RKO (cell line): Measurements from ENCODE around the gene CRBN.

Source experiments
- DNase-seq: peaks from one replicate; pipeline ENCODE4 v3.0.0-alpha.2; 2016; ENCODE audit warnings: low spot score

Gene CRBN

DNA sequence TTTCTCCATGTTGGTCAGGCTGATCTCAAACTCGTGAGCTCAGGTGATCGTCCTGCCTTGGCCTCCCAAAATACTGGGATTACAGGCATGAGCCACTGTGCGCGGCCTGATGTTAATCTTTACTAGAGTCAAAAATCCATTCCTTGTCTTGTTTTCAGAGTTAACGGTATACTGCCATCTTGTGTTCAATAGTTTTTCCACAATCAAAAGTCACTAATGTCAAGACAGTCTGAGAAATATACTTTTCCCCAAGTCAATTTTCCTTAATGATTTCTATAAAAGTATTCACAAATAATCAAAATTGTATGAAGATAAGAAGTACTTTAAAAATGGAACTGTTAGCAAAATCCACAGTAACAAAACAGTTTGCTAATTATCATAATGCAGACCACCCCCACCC is 8.5 kb downstream of the CRBN start:
- DNase-seq = peak; percentile 57

DNA sequence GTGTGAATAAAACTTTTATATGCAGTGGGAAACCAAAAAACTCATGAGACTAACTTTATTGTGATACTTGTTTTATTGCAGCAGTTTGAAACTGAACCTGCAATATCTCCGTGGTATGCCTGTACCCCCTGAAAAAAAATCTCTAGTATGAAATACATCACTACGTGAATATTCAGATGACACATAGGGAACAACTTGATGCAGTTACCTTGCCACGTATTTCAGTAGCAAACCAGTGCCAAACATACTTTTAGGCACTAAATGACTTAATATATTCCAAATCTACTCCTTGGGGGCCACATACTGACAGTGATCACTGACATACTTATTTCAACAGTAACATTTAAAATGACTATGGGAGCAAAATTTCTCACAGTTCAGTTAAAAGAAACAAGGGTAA is 13.8 kb downstream of the CRBN start:
- no peak for DNase-seq

DNA sequence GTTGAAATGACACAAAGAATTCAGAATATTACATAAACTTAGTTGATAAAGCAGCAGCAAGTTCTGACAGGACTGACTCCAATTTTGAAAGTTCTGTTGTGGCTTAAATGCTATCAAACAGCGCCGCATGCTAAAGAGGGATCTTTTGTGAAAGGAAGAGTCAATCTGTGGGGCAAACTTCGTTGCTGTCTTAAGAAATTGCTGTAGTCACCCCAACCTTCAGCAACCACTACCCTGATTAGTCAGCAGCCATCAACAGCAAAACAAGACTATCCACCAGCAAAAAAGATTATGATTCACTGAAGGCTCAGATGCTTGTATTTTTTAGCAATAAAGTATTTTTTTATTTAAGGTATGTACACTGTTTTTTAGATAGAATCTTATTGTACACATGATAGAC is 14.2 kb downstream of the CRBN start:
- DNase-seq = no peak

DNA sequence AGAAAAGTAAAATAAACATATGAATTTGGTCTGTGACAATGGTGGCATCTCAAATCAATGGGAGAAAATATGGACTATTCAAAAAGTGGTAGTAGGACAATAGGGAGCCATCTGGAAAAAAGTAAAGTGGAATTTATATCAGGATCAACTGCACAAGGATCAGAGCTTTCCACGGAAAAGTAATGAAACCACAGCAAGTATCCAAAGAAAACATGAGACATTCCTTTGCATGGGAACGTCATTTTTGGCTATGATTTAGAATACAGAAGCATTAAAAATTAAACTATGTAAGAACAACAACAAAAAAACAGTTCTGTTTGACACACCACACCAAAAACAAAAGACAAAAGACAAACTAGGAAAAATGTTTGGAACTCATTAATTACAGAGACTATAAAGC is 18.7 kb downstream of the CRBN start:
- no peak for DNase-seq

DNA sequence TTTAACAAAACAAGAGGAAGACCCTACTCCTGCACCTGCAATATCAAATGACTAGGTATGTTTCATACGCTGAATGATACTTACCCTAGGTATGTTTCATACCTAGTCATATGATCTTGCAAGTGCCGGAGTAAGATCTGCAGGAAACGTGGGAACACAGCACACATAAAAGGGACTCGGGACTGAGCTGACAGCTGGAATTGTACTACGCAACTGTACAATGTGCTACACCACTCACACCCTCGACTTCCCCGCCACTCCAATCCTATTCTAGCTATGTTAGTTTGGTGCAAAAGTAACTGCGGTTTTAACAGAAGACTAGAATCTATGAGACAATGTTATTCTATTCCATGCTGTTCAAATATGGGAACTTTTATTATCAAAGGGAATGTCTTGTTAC is 22.0 kb downstream of the CRBN start:
- no peak for DNase-seq

DNA sequence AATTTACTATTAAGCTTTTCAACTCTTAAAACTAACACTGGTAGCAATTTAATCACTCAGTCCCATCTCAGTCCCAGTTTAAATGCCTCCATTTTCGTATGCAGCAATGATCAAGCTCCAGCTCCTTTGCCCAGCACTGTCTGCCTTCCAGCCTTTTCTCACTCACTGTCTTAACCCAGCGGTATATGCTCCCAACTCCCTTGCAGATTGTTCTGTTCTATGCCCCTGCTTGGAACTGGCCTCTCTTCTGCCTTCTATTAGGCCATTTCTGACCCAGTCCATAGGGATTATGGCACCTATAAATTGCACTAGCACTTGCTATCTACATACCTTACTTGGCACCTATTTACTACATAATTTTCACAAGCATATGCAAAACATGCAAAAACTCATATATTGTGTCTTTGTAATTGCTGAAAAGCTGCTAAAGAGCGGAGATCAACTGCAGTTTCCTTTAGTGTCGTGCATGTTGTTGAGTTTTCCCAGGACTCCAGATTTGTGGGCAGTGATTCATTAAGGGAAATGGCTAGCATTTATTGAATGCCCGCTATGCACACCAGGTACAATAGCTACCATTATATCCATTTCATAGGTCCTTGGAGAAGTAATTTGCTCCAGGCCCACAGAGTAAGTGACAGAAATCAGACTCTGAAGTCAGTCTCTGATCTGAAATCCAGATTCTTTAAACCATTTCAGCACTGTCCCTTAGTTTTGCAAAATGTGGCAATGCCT is 24.4 kb downstream of the CRBN start:
- DNase-seq = no peak

DNA sequence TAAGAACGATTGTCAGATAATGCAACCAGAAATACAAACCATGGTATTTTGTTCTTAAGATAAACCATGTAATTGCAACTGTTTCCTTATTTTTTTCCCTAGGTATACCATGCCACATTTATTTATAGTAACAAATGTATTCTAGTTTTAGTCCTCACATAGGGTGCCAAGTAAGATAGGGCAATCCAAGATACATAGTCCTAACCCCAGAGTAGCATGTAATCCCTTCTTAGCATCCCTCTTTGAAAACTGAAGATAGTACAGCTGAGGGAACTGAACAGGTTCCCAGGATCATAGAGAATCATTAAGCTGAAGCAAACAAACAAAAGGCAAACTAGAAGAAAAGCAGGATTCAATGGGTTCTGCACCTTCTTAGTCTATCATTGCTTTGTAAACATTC is 28.0 kb downstream of the CRBN start:
- no peak for DNase-seq

DNA sequence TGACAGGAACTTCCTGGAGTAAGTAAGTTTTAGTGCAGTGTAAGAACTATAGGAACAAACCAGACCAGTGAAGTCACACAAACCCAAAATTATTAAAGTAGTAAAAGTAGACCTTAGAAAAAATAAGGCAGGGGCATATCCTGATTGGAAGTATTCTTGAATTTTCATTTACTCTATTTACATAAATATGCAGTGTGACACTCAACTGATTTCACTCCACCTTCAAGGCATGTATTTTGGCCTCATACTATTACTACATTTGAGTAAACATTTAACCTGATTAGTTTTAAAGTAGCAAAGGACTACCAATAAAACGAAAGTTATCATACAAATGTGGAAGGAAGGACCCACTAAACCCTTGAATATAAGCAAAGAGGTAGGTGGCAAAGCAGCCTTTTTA is 29.9 kb downstream of the CRBN start:
- DNase-seq = no peak

DNA sequence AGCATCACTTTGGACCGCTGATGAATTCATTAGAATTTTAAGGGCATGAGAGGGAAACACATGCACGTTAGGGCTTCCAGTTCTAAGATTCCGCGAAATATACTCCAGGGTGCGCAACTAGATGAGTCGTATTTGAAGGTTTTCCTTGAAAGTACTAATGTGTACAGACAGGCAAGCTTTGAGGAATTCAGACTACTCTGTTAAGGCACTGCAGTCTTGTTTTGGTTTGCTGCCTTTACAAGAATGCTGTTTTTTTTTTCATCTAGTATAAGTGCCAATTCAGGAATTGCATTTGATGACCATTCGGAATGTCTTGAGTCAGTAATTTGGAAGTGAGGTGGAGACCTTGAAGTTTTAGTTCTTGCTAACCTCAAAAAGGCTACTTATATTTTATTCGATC is 33.7 kb downstream of the CRBN start:
- DNase-seq = no peak

DNA sequence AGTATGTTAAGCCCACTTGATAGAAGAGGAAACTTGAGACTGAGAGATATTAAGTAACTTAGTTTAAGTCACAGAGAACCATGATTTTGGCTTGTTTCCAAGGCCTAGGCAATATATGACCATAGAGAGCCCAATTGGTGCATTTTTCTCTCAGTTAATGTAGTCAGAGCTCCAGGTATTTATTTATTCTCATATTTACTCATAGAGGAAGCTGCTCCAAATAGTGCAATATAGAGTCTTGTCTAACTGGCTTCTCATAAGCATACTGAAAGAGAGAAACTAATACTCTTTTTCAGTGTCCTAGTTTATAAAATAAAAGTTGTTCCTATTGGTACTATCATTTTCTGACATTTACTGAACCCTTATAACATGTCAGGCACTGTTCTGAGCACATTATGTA is 37.6 kb downstream of the CRBN start:
- no peak for DNase-seq

DNA sequence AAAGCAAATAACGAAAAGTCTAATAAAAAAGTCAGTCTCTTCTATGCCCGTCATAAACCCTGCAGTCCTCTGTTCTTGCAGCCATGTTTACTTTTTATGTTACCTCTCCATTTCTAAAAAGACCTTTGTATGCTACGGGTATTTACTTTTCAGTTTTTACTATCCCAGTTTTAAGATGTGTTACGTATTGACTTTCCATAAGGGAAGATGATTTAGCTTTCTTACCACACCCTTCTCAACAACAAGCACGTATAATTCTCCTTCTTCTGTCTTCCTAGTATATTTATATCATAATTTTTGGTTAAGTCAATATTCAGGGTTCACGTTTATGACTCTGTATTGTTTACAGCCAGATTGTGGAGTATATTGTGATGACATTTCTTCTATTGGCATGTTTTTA is 42.0 kb downstream of the CRBN start:
- DNase-seq = no peak

DNA sequence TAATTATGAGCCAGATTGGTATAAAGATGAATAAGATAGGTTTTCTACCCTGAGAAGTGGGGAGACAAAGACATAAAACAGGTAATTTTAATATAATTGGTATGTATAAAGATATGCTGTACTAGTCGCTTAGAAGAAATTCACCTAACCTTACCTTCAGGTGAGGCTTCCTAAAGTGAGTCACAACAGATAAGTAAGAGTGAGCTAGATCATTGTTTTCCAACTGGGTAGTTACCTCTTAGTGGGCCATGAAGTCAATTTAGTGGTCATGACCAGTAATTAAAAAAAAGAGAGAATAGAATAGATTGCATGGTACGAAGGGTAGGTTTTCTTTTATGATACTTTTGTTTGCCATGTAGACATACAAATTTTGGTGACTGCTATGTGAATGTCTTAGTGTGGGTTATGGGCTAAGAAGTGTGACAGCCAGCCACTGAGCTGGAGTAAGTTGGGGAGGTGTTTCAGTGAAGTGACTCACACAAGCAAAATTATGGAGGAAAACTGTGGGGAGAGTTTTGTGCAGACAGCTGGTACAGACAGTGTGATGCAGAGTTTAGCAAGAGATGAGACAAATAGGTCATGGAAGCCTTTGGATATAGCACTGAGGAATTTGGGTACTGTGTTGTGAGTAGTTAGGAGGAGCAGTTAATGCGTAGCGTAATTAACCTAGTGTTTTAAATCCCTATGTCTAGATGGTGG is 44.6 kb downstream of the CRBN start:
- peak; percentile 30 for DNase-seq

DNA sequence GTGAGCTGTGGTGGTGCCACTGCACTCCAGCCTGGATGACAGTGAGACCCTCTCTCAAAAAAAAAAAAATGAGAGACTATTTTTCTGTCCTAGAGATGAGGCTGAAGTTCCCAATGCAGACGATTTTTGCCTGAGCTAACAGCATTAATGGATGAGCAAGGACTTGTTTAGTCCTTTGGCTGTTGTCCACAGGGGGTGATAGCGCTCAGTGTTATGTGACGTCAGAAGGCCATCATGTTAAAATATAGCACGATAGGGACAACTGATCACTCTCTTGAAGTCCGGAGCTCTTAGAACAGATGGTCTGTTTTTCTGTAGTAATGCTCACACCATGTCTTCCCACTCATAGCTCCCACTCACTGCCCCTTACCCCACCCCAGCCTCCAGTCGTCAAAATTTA is 46.0 kb downstream of the CRBN start:
- DNase-seq = no peak

DNA sequence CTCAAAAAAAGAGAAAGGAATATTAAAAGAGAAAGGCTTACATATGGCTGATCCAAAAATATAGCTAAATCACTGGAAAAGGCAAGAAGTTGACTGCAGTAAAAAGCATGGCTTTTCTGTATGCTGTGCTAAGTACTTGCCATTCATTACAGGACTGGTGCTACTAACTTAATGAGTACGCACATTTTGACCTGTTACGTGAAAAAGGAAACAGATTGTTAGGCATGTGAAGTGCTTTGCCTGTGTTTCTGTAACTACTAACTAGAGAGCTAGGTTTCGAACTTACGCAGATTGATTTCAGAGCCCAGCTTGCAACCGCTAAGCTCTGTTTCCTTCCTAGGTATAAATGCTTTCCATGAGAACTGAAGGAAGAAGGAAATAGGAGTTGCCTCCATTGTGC is 49.9 kb downstream of the CRBN start:
- DNase-seq = no peak

DNA sequence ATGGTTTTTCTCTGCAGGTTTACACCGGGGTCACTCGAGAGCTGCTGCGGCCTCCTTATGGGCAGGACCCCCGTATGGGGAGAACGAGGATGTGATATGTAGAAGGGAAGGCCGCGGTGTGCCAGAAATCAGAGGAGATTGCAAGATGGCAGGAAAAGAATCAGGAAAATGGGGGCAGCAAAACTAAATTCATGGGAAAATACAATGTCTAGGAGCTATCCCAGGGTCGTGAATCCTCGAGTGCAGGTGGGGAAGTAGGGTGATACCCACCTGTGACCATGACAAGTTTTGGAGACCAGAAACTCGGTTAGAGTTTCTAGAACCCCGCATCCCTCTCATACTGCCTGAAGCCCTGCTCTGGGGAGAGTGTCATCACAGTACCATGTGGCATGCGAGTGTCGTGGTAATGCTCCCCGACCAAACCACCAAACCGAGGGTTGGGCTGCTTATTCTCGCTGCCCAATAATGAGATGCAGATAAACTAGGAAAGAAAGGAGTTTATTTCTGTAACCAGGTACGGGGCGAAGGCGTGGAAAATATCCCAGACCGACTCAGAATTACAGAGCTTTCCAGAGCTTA is 52.0 kb downstream of the CRBN start:
- DNase-seq = peak; percentile 45

DNA sequence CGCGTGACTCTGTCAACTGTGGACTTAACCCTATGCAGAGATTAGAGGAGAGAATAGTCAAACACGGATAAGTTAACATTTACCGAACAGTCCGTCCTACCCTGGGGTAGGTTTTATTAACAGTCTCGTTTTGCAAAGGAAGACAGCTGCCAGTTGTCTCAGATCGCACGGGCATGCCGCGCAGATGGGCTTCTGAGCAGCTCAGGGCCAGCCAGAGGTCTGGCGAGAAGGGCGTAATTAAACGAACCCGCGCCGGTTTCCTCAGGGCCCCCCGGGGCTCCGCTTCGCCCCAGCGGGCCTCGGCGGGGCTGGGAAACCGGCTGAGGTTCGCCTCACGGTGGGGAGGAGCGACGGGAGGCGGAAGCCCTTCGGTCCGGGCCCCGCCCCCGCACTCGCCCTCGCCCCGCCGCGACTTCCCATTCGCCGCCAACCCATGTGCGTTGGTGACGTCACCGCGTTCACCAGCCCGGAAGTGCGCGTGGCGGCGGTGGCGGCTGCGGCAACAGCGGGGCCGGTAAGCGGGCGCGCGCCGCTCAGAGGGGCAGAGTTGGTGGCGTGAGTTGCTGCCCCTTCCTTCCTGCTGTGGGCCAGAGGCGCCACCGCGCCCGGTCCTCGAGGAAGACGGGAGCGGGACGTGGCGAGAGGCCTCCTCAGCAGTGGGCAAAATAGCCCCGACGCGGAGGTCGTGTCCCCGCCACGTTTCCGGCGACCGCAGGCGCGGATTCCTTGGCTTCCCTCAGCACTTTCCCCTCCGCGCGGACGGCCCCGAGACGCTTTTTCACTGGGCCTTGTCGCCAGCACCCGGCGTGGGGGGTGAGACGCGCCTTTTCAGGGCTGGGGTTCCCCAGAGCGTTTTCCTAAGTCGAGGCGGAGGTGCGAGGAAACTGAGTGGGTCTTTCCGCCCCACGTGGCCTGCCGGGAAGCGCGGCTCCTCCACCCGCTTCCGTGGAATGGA is 52.7 kb downstream of the CRBN start, which contains the start of gene TRNT1:
Gene TRNT1 (plus strand): TSS at position 464 of the 955 bp plus-strand sequence. CDS start 2,101 bp downstream, outside the sequence.
- DNase-seq = peak; percentile 91

DNA sequence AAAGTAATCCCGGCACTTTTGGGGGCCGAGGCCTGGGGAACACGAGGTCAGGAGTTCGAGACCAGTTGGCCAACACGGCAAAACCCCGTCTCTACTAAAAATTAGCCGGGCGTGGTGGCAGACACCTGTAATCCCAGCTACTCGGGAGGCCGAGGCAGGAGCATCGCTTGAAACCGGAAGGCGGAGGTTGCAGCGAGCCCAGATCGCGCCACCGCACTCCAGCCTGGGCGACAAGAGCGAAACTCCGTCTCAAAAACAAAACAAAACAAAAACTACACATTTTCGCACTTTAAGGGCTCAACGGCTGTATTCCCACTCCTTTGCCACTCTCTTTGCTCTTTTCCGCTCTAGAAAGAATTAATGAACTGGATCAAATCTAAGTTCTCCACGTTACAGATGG is 53.5 kb downstream of the CRBN start:
- no peak for DNase-seq

DNA sequence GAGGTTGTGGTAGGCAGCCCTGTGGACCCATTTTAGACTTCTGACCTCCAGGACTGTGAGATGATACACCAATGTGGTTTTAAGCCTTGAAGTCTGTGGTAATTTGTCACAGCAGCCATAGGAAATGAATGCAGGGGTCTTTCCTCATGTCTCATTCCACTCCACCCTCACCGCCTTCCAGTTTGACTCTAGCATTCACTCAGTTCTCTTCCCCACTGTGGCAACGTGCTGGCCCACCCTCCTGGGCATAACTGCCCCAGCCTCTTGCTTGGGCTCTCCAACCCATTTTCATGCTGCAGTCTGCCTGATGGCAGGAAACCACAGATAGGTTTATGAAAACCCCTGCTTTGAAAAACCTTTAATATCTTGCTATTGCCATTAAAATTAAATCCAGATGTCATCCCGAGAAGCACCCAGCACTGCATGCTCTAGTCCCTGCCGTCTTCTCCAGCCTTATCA is 60.1 kb downstream of the CRBN start:
- DNase-seq = no peak

DNA sequence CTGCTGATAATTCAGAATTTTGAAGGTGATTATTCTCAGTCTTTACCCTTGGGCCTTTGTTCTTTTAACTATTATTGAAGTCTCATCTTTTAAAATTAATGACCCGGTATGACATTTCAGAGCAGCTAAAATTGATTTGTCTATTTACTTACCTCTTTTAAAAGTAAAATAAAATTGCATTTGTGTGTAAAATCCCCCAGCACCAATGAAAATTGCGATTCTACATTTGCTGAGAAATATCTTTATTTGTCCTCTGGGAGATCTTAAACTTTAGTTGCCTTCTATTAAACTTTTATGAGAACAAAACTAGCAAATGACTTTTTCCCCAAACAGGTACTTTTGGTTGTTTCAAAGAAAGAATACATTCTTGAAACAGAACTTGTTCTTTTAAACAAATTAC is 61.8 kb downstream of the CRBN start:
- DNase-seq = no peak

DNA sequence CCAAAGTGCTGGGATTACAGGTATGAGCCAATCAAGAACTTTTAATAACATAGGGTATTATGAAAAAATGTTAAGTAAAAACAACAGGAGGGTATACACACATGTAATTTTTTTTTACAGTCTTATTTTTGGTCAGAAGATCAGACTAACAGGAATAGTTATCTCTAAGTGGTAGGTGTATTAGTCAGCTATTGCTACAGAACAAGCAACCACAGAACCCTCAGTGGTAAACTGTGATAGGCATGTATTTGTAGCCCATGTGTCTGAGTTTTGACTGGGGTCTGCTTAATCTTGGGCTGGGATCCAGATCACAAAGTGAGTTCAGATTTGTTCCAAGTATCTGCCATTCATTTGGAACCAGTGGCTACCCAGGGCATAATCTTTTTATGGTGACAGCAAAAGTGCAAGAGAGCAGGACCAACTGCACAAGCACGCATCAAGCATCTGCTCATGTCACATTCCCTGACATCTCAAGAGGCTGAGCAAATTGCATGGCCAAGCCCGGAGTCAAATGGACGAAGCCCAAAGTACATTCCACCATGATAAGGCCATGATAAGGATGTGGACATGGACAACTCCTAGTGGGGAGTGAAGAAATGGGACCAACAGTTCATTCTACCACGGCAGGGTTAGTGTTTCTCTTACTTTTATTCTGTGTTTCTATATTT is 66.3 kb downstream of the CRBN start:
- DNase-seq = no peak

DNA sequence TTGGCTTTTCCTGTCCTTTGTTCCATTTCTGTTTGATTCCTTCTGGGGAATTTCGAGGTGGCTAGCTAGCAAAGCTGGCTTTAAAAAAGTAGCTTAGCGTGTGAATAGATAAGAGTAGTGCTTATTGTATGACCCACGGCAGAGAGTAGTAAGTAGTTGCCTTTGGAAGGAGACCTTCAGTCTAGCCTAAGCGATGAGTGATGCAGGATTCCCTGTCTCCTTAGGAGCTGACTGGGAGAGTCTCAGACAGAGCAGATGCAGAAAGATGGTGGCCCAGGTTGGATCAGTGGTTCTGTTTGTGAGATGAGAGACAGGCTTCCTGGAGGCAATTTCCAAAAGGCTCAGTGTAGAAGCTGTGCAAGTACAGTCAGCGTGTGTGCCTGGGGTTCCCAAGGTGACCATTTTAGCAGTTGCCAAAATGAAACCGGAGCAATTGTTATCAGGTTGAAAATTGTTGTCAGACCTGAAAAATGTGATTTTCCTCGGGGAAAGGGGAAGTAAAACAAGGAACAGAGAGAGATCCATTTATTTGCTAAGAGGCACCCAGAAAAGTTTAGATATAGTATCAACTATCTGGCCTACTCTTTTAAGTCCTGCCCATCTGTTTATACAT is 68.6 kb downstream of the CRBN start:
- DNase-seq = no peak
